NCI-H1694 treated with DMSO at 0.1 percent for 48 hours (cell line): ENCODE measurements around the gene TRIO.
A peak's percentile ranks its signal among the peaks of the same experiment; 100 is the strongest.

Experiments used
- DNase-seq: peaks from one replicate; lab custom pipeline; 2025; lab: John Stamatoyannopoulos, UW

TRIO gene

GRCh38 chr5:14247054-14247386 is 103.9 kb downstream of the TRIO start:
- DNase-seq = no peak

- no peak for DNase-seq
Observed at GRCh38 chr5:14249258-14250082, 106.3 kb downstream of the TRIO start.

- peak; percentile 11 for DNase-seq
Observed at GRCh38 chr5:14250084-14250695, 107.0 kb downstream of the TRIO start.

- no peak for DNase-seq
Observed at GRCh38 chr5:14250748-14251701, 107.9 kb downstream of the TRIO start.

GRCh38 chr5:14251733-14252132 is 108.6 kb downstream of the TRIO start:
- DNase-seq = no peak

GRCh38 chr5:14252793-14253192 is 109.7 kb downstream of the TRIO start:
- no peak for DNase-seq

GRCh38 chr5:14254686-14255085 is 111.5 kb downstream of the TRIO start:
- no peak for DNase-seq

GRCh38 chr5:14256026-14256690 is 113.0 kb downstream of the TRIO start:
- no peak for DNase-seq

GRCh38 chr5:14256756-14257393 is 113.7 kb downstream of the TRIO start:
- DNase-seq = no peak

- no peak for DNase-seq
Observed at GRCh38 chr5:14257995-14258403, 114.9 kb downstream of the TRIO start.

- DNase-seq = no peak
Observed at GRCh38 chr5:14258840-14259239, 115.7 kb downstream of the TRIO start.

GRCh38 chr5:14260637-14261036 is 117.5 kb downstream of the TRIO start:
- no peak for DNase-seq

- DNase-seq = no peak
Observed at GRCh38 chr5:14261235-14261634, 118.1 kb downstream of the TRIO start.

GRCh38 chr5:14261856-14262611 is 118.9 kb downstream of the TRIO start:
- DNase-seq = no peak

- no peak for DNase-seq
Observed at GRCh38 chr5:14263113-14263512, 120.0 kb downstream of the TRIO start.

GRCh38 chr5:14263699-14264098 is 120.6 kb downstream of the TRIO start:
- DNase-seq = peak; percentile 23

GRCh38 chr5:14264605-14265316 is 121.6 kb downstream of the TRIO start:
- peak; percentile 93 for DNase-seq

GRCh38 chr5:14265570-14265969 is 122.4 kb downstream of the TRIO start:
- DNase-seq = no peak

GRCh38 chr5:14266171-14266570 is 123.0 kb downstream of the TRIO start:
- DNase-seq = no peak

- no peak for DNase-seq
Observed at GRCh38 chr5:14266686-14267085, 123.5 kb downstream of the TRIO start.
